ENCODE results near the gene CDH2.

Gene CDH2

DNA sequence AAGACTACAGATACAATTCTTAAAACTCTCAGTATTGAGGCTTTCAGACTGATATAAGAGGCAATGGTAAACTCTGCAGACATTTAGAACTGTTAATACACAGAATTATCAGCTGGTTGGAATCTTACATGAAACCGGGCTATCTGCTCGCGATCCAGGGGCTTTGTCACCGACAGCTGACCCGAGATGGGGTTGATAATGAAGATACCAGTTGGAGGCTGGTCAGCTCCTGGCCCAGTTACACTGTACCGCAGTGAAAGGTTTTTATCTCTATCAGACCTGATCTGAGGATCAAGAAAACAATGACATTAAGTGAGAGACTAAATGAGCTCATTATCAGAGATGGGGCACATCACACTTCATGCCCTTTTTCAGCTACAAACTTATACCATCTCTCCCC lies 167.3 kb downstream of the CDH2 start:
- Histone ChIP-seq H3K27ac (ENCODE audit: low read length) (no peak overlapping the region), H3K27me3 (ENCODE audit: low read depth, low read length) (no peaks in the 10 kb centered on the region), H3K4me3 (ENCODE audit: low read depth in 1 of 2, low read length in 2 of 2) (no peak overlapping the region), H3K4me1 (ENCODE audit: control insufficient read depth in 1 of 2, insufficient read depth in 2 of 2, low read length in 2 of 2) (no peaks in the 10 kb centered on the region), H3K36me3 (ENCODE audit: control insufficient read depth in 1 of 2, insufficient read depth in 2 of 2, low read length in 2 of 2) (no peaks in the 10 kb centered on the region), H3K9me3 (ENCODE audit: control insufficient read depth in 1 of 2, low read length in 2 of 2) (no peaks in the 10 kb centered on the region)

DNA sequence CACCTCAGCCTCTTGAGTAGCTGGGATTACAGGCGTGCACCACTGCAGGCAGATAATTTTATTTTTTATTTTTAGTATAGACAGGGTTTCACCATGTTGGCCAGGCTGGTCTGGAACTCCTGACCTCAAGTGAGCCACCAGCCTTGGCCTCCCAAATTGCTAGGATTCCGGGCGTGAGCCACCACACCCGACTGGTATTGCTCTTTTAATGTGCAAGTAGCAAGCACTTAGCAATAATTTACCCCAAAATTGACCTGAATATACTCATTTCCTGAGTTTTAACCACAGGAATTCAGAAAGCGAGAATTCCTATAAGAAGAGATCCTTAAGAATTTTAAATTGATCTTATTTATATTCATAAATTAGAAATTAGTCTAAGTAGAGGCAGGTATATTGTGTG lies 169.1 kb downstream of the CDH2 start:
- Histone ChIP-seq H3K27ac (ENCODE audit: low read length) (no peak overlapping the region), H3K4me1 (ENCODE audit: control insufficient read depth in 1 of 2, insufficient read depth in 2 of 2, low read length in 2 of 2) (no peaks in the 10 kb centered on the region), H3K27me3 (ENCODE audit: low read depth, low read length) (no peaks in the 10 kb centered on the region), H3K36me3 (ENCODE audit: control insufficient read depth in 1 of 2, insufficient read depth in 2 of 2, low read length in 2 of 2) (no peaks in the 10 kb centered on the region), H3K9me3 (ENCODE audit: control insufficient read depth in 1 of 2, low read length in 2 of 2) (no peaks in the 10 kb centered on the region), H3K4me3 (ENCODE audit: low read depth in 1 of 2, low read length in 2 of 2) (no peak overlapping the region)

DNA sequence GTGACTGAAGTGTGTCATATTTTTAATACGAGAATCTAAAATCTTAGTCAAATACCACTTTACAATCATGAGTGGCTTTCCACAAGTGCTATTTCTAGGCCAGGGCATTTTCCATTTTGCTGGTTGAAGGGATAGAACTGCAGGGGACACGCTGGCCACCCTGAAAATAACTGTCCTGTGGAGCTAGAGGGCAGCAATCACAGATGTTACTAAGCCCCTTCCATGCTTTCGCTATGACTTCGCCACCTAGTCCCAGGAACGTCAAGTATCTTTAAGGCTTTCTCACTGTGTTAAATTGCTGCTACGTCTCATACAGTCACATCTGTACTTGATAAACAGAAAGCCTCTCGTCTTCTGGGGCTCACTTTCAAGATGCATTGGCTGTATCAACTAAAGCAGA lies 171.8 kb downstream of the CDH2 start:
- Histone ChIP-seq H3K27ac (ENCODE audit: low read length) (no peak overlapping the region), H3K4me1 (ENCODE audit: control insufficient read depth in 1 of 2, insufficient read depth in 2 of 2, low read length in 2 of 2) (no peaks in the 10 kb centered on the region), H3K9me3 (ENCODE audit: control insufficient read depth in 1 of 2, low read length in 2 of 2) (no peaks in the 10 kb centered on the region), H3K27me3 (ENCODE audit: low read depth, low read length) (no peaks in the 10 kb centered on the region), H3K4me3 (ENCODE audit: low read depth in 1 of 2, low read length in 2 of 2) (no peak overlapping the region), H3K36me3 (ENCODE audit: control insufficient read depth in 1 of 2, insufficient read depth in 2 of 2, low read length in 2 of 2) (no peaks in the 10 kb centered on the region)

DNA sequence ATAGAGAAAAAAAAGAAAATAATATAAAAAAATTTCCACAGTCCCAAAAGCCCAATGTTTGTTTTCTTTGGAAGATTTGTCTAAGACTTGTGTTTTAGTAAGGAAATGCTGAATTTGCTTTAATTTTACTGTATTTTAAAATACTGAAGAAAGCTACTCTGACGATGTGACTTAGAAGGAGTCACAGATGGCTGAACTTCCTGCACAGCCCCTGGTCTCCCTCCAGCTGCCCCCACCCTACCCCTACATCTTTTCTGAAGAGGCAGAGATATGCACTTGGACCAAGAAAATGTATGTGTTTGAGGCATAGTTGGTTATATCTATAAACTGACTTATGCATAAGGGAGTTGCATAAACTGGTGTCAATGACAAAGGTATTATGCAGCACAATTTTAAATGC lies 172.3 kb downstream of the CDH2 start:
- Histone ChIP-seq H3K4me3 (ENCODE audit: low read depth in 1 of 2, low read length in 2 of 2) (no peak overlapping the region), H3K27me3 (ENCODE audit: low read depth, low read length) (no peaks in the 10 kb centered on the region), H3K27ac (ENCODE audit: low read length) (no peak overlapping the region), H3K4me1 (ENCODE audit: control insufficient read depth in 1 of 2, insufficient read depth in 2 of 2, low read length in 2 of 2) (no peaks in the 10 kb centered on the region), H3K9me3 (ENCODE audit: control insufficient read depth in 1 of 2, low read length in 2 of 2) (no peaks in the 10 kb centered on the region), H3K36me3 (ENCODE audit: control insufficient read depth in 1 of 2, insufficient read depth in 2 of 2, low read length in 2 of 2) (no peaks in the 10 kb centered on the region)

DNA sequence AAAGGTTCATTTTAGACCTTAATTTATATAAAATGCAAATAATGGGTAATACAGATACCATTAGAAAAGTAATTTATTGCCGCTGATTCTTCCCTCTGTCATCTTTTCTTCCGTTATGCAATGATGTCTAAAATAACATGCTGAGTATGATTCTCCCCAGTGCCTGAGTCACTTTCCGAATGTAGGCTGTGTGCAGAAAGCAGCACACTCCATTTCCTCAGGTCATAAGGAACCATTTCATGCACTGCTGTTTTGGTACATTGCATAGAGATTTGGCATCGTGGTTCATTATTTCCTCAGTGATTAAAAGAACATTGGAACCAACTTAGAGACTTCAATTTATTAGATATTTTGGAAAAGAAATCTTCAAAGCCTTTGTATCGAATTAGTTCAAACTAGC lies 173.5 kb downstream of the CDH2 start:
- Histone ChIP-seq H3K36me3 (ENCODE audit: control insufficient read depth in 1 of 2, insufficient read depth in 2 of 2, low read length in 2 of 2) (no peaks in the 10 kb centered on the region), H3K27me3 (ENCODE audit: low read depth, low read length) (no peaks in the 10 kb centered on the region), H3K9me3 (ENCODE audit: control insufficient read depth in 1 of 2, low read length in 2 of 2) (no peaks in the 10 kb centered on the region), H3K4me3 (ENCODE audit: low read depth in 1 of 2, low read length in 2 of 2) (no peak overlapping the region), H3K4me1 (ENCODE audit: control insufficient read depth in 1 of 2, insufficient read depth in 2 of 2, low read length in 2 of 2) (no peaks in the 10 kb centered on the region), H3K27ac (ENCODE audit: low read length) (no peak overlapping the region)

DNA sequence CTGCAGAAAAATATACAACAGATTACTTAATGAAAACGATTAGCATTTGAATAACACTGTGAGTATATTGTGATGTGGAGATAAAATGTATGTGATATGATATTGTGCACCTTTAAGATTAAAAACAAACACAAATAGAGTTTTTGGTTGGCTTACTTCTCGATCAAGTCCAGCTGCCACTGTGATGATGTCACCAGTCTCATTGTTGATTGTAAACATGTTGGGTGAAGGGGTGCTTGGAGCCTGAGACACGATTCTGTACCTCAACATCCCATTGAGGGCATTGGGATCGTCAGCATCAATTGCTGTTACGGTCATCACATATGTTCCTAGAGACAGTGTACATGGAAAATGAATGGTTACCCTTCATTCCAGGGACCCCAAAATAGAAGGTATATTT lies 174.1 kb downstream of the CDH2 start:
- Histone ChIP-seq H3K4me3 (ENCODE audit: low read depth in 1 of 2, low read length in 2 of 2) (no peak overlapping the region), H3K9me3 (ENCODE audit: control insufficient read depth in 1 of 2, low read length in 2 of 2) (no peaks in the 10 kb centered on the region), H3K36me3 (ENCODE audit: control insufficient read depth in 1 of 2, insufficient read depth in 2 of 2, low read length in 2 of 2) (no peaks in the 10 kb centered on the region), H3K4me1 (ENCODE audit: control insufficient read depth in 1 of 2, insufficient read depth in 2 of 2, low read length in 2 of 2) (no peaks in the 10 kb centered on the region), H3K27me3 (ENCODE audit: low read depth, low read length) (no peaks in the 10 kb centered on the region), H3K27ac (ENCODE audit: low read length) (no peak overlapping the region)

DNA sequence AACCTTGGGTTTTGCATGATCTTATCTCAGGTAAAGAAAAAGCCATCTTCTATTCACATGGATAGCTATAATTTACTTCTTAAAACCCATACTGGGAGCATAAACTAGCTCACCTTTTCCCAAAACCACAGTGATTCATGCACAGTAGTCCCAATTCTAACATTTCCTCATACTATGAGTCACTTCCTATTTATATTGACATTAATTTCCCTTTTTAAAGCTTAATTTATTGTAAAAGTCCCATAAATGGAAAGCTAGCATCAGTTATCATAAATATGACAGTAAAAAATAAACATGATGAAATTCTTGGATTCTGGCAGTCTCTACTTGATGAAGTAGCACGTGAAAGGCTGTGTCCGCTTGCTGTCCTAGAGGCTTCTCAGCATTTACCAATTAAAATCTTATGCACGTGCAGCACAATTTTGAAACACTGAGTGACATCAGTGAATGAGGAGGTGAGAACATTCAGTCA lies 180.1 kb downstream of the CDH2 start:
- Histone ChIP-seq H3K4me1 (ENCODE audit: control insufficient read depth in 1 of 2, insufficient read depth in 2 of 2, low read length in 2 of 2) (no peaks in the 10 kb centered on the region), H3K9me3 (ENCODE audit: control insufficient read depth in 1 of 2, low read length in 2 of 2) (no peaks in the 10 kb centered on the region), H3K27ac (ENCODE audit: low read length) (no peak overlapping the region), H3K36me3 (ENCODE audit: control insufficient read depth in 1 of 2, insufficient read depth in 2 of 2, low read length in 2 of 2) (no peaks in the 10 kb centered on the region), H3K27me3 (ENCODE audit: low read depth, low read length) (no peaks in the 10 kb centered on the region), H3K4me3 (ENCODE audit: low read depth in 1 of 2, low read length in 2 of 2) (no peak overlapping the region)

DNA sequence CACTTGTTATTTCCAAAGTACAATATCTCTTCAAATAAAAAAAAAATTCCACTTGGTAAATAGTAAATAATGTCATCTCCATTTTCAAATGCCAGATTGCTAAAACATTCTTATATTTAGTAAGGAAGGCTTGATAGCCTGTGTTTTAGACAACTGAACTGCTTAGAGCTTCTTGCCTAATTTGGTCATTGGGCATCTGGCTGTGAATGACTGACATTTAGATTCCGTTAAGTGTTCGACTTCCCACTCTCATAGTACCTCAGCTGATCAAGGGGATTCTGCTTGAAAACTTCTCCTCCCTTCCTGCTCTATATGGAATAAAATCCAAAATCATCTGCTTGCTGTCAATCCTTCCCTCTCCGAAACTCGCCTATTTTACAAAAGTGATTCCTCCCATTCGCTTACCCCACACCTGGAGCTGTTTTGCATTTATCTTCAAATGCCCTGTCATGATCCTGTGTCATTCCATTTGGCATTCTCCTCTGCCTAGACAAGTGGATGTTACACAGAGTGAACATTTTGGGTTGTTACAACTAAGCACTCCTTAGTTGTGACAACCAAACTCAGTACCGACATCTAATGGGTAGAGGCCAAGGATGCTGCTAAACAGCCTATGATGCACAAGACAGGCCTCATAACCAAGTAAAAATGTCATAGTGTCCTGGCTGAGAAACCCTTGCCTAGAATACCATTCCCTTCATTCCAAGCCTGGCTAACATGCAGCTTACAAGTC lies 181.0 kb downstream of the CDH2 start:
- no peaks in the 10 kb centered on the region for H3K4me1 ChIP-seq (ENCODE audit: control insufficient read depth in 1 of 2, insufficient read depth in 2 of 2, low read length in 2 of 2)
- no peaks in the 10 kb centered on the region for H3K9me3 ChIP-seq (ENCODE audit: control insufficient read depth in 1 of 2, low read length in 2 of 2)
- no peaks in the 10 kb centered on the region for H3K27me3 ChIP-seq (ENCODE audit: low read depth, low read length)
- no peak overlapping the region for H3K27ac ChIP-seq (ENCODE audit: low read length)
- no peaks in the 10 kb centered on the region for H3K36me3 ChIP-seq (ENCODE audit: control insufficient read depth in 1 of 2, insufficient read depth in 2 of 2, low read length in 2 of 2)
- no peak overlapping the region for H3K4me3 ChIP-seq (ENCODE audit: low read depth in 1 of 2, low read length in 2 of 2)

DNA sequence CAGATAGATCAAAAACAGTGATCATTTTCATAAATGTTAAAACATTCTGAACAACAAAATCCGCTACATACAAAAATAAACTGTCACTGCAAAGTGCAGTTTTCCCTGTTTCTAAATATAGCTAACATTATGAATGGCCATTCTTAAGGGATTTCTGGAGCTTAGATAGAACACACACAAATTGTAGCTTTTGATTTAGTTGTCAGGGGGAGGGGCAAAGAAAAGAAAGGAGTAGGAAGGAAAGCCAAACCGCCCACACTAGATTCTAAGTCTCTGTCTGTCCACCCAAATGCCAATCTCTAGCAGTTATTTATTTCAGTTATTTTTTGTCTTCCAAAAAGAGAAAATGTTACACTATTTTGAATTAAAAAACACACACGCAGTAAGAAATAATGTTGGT lies 182.4 kb downstream of the CDH2 start:
- Histone ChIP-seq H3K9me3 (ENCODE audit: control insufficient read depth in 1 of 2, low read length in 2 of 2) (no peaks in the 10 kb centered on the region), H3K4me3 (ENCODE audit: low read depth in 1 of 2, low read length in 2 of 2) (no peak overlapping the region), H3K27ac (ENCODE audit: low read length) (no peak overlapping the region), H3K4me1 (ENCODE audit: control insufficient read depth in 1 of 2, insufficient read depth in 2 of 2, low read length in 2 of 2) (no peaks in the 10 kb centered on the region), H3K36me3 (ENCODE audit: control insufficient read depth in 1 of 2, insufficient read depth in 2 of 2, low read length in 2 of 2) (no peaks in the 10 kb centered on the region), H3K27me3 (ENCODE audit: low read depth, low read length) (no peaks in the 10 kb centered on the region)

DNA sequence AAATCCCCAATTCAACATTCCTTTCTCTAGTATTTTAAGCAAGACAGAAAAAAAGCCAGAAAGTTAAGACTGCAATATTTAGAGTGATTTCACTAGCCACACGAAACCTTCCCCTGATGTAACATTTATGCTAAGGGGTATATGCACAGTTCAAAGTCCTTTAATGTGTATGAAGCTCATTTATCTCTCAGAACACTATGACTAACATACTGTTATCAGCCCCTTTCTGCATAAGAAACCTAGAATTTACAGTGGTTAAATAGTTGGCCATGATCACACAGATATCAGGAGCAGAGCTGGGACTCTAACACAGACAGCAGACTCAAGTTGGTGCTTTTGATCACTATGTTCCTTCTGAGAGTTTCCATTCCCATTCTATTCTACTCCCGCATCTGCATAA lies 185.5 kb downstream of the CDH2 start:
- Histone ChIP-seq H3K27ac (ENCODE audit: low read length) (no peak overlapping the region), H3K4me1 (ENCODE audit: control insufficient read depth in 1 of 2, insufficient read depth in 2 of 2, low read length in 2 of 2) (no peaks in the 10 kb centered on the region), H3K4me3 (ENCODE audit: low read depth in 1 of 2, low read length in 2 of 2) (no peak overlapping the region), H3K9me3 (ENCODE audit: control insufficient read depth in 1 of 2, low read length in 2 of 2) (no peaks in the 10 kb centered on the region), H3K36me3 (ENCODE audit: control insufficient read depth in 1 of 2, insufficient read depth in 2 of 2, low read length in 2 of 2) (no peaks in the 10 kb centered on the region), H3K27me3 (ENCODE audit: low read depth, low read length) (no peaks in the 10 kb centered on the region)

DNA sequence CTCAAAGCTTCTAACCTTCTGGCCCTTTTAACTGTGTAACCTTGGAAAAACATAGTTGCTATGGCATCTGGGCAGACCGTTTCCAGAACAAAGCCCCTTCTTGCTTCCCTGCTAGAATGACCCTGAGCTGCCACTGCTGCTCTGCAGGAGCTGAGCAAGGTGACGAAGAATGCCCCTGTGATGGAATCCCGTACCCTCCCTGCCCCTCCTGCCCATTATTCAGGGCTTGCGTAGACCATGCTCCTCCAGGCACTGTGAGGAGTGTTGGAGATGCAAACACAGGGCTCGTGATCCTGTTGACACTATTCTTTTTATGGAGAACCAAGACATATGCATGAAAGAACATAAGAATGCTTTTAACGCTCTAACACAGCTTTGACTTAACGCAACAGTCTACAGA lies 191.1 kb downstream of the CDH2 start:
- Histone ChIP-seq H3K27ac (ENCODE audit: low read length) (no peak overlapping the region), H3K4me3 (ENCODE audit: low read depth in 1 of 2, low read length in 2 of 2) (no peak overlapping the region), H3K27me3 (ENCODE audit: low read depth, low read length) (no peaks in the 10 kb centered on the region), H3K4me1 (ENCODE audit: control insufficient read depth in 1 of 2, insufficient read depth in 2 of 2, low read length in 2 of 2) (no peaks in the 10 kb centered on the region), H3K36me3 (ENCODE audit: control insufficient read depth in 1 of 2, insufficient read depth in 2 of 2, low read length in 2 of 2) (no peaks in the 10 kb centered on the region), H3K9me3 (ENCODE audit: control insufficient read depth in 1 of 2, low read length in 2 of 2) (no peaks in the 10 kb centered on the region)

DNA sequence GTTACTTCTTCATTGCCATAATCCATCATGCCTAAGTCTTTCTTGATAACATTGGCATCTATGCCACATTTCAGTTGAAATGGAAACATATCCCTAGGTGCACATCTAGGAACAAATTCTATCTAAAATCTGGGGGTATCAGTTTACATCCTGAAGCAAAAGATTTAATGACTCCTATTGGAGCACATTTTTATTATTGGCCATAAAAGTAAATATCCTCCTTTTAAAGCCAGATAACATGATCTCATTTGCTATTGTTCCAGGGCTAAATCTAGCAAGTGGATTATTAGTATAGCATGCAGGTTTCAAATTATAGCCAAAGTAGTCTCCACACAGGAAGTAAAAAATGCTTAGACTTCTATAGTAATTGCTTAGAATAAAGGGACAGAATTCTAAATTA lies 193.2 kb downstream of the CDH2 start:
- no peaks in the 10 kb centered on the region for H3K36me3 ChIP-seq (ENCODE audit: control insufficient read depth in 1 of 2, insufficient read depth in 2 of 2, low read length in 2 of 2)
- no peaks in the 10 kb centered on the region for H3K27me3 ChIP-seq (ENCODE audit: low read depth, low read length)
- no peaks in the 10 kb centered on the region for H3K4me1 ChIP-seq (ENCODE audit: control insufficient read depth in 1 of 2, insufficient read depth in 2 of 2, low read length in 2 of 2)
- no peak overlapping the region for H3K4me3 ChIP-seq (ENCODE audit: low read depth in 1 of 2, low read length in 2 of 2)
- no peak overlapping the region for H3K27ac ChIP-seq (ENCODE audit: low read length)
- H3K9me3 ChIP-seq (ENCODE audit: control insufficient read depth in 1 of 2, low read length in 2 of 2): no peaks in the 10 kb centered on the region

Data from muscle layer of duodenum (tissue), 2 donors.